ENCODE measurements around the gene PTPN5.

GRCh38 chr11:18741783-18742182 lies 49.8 kb downstream of the PTPN5 start:
- TF ChIP-seq PPARA (CRISPR knock-in tag; IDR thresholded peaks at IDR 0.05; ENCODE audit: borderline replicate concordance) (no peak), ZNF8 (CRISPR knock-in tag; IDR thresholded peaks at IDR 0.05) (no peak), ZFP30 (CRISPR knock-in tag; IDR thresholded peaks at IDR 0.05) (no peak), PATZ1 (CRISPR knock-in tag; IDR thresholded peaks at IDR 0.05; ENCODE audit: borderline replicate concordance) (no peak), ZFP3 (CRISPR knock-in tag; IDR thresholded peaks at IDR 0.05) (no peak), ISL1 (CRISPR knock-in tag; IDR thresholded peaks at IDR 0.05) (no peak), CREB5 (CRISPR knock-in tag; IDR thresholded peaks at IDR 0.05; ENCODE audit: low read depth) (no peak), CSRNP3 (CRISPR knock-in tag; IDR thresholded peaks at IDR 0.05) (no peak), ESRRG (CRISPR knock-in tag; IDR thresholded peaks at IDR 0.05) (no peak), BACH2 (CRISPR knock-in tag; IDR thresholded peaks at IDR 0.05; ENCODE audit: borderline replicate concordance) (no peak), TSHZ2 (CRISPR knock-in tag; IDR thresholded peaks at IDR 0.05) (no peak)

Data from SK-N-SH treated with all-trans-retinoic acid at 6 μM for 48 hours (cell line).